NCI-H1417 (cell line): ENCODE data around the gene RANBP3L.
"Not testable (repeated sequence)": the region's sequence is repeated elsewhere in the genome, so short reads cannot be mapped to it uniquely, and the experiment has no call there.

Source experiments
- DNase-seq, 3 experiments: peaks; one replicate each; lab custom pipeline; 2025; lab: John Stamatoyannopoulos, UW

Gene RANBP3L

GRCh38 chr5:36206913-36207312 is 94.8 kb downstream of the RANBP3L start:
- no peak for DNase-seq

- DNase-seq: no peak
These were observed 96.4 kb downstream of the RANBP3L start for GRCh38 chr5:36205329-36205728.

- peak in 1 of 3 experiments; percentile 94 for DNase-seq
These were observed 99.2 kb downstream of the RANBP3L start for GRCh38 chr5:36202521-36202961.

- DNase-seq: no peak
These were observed 101.2 kb downstream of the RANBP3L start for GRCh38 chr5:36200513-36200912.

GRCh38 chr5:36199620-36200019 is 102.1 kb downstream of the RANBP3L start:
- no peak for DNase-seq

GRCh38 chr5:36198783-36199182 is 102.9 kb downstream of the RANBP3L start:
- not testable (repeated sequence) for DNase-seq
